ENCODE data around the gene LRRC18.

Gene LRRC18

GRCh38 chr10:48906841-48907240, 32.8 kb downstream of the LRRC18 start:
- no peak for DNase-seq

- no peak for DNase-seq
Measured at GRCh38 chr10:48905311-48905710, 34.3 kb downstream of the LRRC18 start.

- no peak for DNase-seq
Measured at GRCh38 chr10:48904861-48905260, 34.8 kb downstream of the LRRC18 start.

GRCh38 chr10:48903151-48903550, 36.5 kb downstream of the LRRC18 start:
- no peak for DNase-seq

GRCh38 chr10:48902096-48902495, 37.5 kb downstream of the LRRC18 start:
- DNase-seq, result no peak

GRCh38 chr10:48901319-48901718, 38.3 kb downstream of the LRRC18 start:
- no peak for DNase-seq

GRCh38 chr10:48900371-48900801, 39.3 kb downstream of the LRRC18 start:
- no peak for DNase-seq

GRCh38 chr10:48899781-48900180, 39.9 kb downstream of the LRRC18 start:
- no peak for DNase-seq

- no peak for DNase-seq
Measured at GRCh38 chr10:48898426-48898825, 41.2 kb downstream of the LRRC18 start.

- no peak for DNase-seq
Measured at GRCh38 chr10:48897441-48897790, 42.2 kb downstream of the LRRC18 start.

GRCh38 chr10:48896756-48897440, 42.7 kb downstream of the LRRC18 start:
- DNase-seq, result peak in 1 of 3 experiments; percentile 12

- DNase-seq, result no peak
Measured at GRCh38 chr10:48895803-48896195, 43.8 kb downstream of the LRRC18 start.

- no peak for DNase-seq
Measured at GRCh38 chr10:48894911-48895802, 44.5 kb downstream of the LRRC18 start.

- DNase-seq, result no peak
Measured at GRCh38 chr10:48890888-48891850, 48.5 kb downstream of the LRRC18 start.

GRCh38 chr10:48887982-48888381, 51.7 kb downstream of the LRRC18 start:
- DNase-seq, result no peak

GRCh38 chr10:48885376-48885775, 54.3 kb downstream of the LRRC18 start:
- DNase-seq, result peak in 1 of 3 experiments; percentile 46

- no peak for DNase-seq
Measured at GRCh38 chr10:48884179-48885045, 55.2 kb downstream of the LRRC18 start.

GRCh38 chr10:48883701-48884100, 55.9 kb downstream of the LRRC18 start:
- DNase-seq, result peak in 1 of 3 experiments; percentile 28

GRCh38 chr10:48882881-48883280, 56.8 kb downstream of the LRRC18 start:
- DNase-seq, result no peak

- DNase-seq, result no peak
Measured at GRCh38 chr10:48881937-48882336, 57.7 kb downstream of the LRRC18 start.

GRCh38 chr10:48880016-48880705, 59.5 kb downstream of the LRRC18 start:
- peak in 2 of 3 experiments; percentile 68 to 84 for DNase-seq

Measured in NCI-H1417 (cell line).